GM23338 (cell line): ENCODE results near the gene TENT5A.

Experiments
- CTCF ChIP-seq, 2 experiments: fragments of 200-600 bp in 1 of 2; sonication (generic) in 1 of 2; conservative IDR thresholded peaks; 2 replicates each; pipeline versions ENCODE4 v1.5.1 to v1.6.1; 2016 to 2017; ENCODE audit warnings: antibody characterized with exemption in 2 of 2, low read depth in 2 of 2, mild to moderate bottlenecking in 2 of 2, moderate library complexity in 1 of 2
- POLR2AphosphoS5 ChIP-seq: IDR thresholded peaks from 2 replicates; pipeline ENCODE4 v1.6.1; 2016; ENCODE audit warnings: antibody characterized with exemption, low read depth
- REST ChIP-seq: IDR thresholded peaks from one replicate; pipeline ENCODE4 v1.6.1; 2018; ENCODE audit warnings: antibody characterized with exemption; ENCODE audit not compliant: unreplicated experiment

- TF ChIP-seq REST (no peak), CTCF (conservative IDR thresholded peaks at IDR 0.05; ENCODE audit: low read depth in 2 of 2) (no peak), POLR2AphosphoS5 (no peak)
Measured at GRCh38 chr6:81791756-81792155, 39.3 kb upstream of the TENT5A start.
